Naive B cell (primary cell): ENCODE results near the gene GSTA3. TPM values are rescaled to one million over a fixed set of nuclear protein-coding genes. Genes with fewer than 3 reads are reported as not detected.
"Not testable (repeated sequence)": the region's sequence is repeated elsewhere in the genome, so short reads cannot be mapped to it uniquely, and the experiment has no call there.

ENCODE experiments used
- ATAC-seq, 2 donors: fragments of 150-1000 bp; cut with Tn5 transposase; 2 replicates each; pipeline ENCODE4 v1.10.0; 2021; ENCODE audit warnings: low read depth in 2 of 2, mild to moderate bottlenecking in 2 of 2, moderate library complexity in 2 of 2
- DNase-seq: peaks from one replicate; pipeline ENCODE4 v3.0.0; 2022
- H3K27ac Mint-ChIP-seq, 6 donors: one replicate each; pipeline ENCODE4 v1.8.0; 2020 to 2022; ENCODE audit warnings: mild to moderate bottlenecking in 6 of 6, mixed read lengths in 6 of 6, moderate library complexity in 5 of 6, inconsistent platforms in 2 of 6
- H3K27me3 Mint-ChIP-seq, 3 donors: one replicate each; pipeline ENCODE4 v1.8.0; 2021 to 2022; ENCODE audit warnings: mixed read lengths in 3 of 3, mild to moderate bottlenecking in 1 of 3
- H3K36me3 Mint-ChIP-seq, 2 donors: one replicate each; pipeline ENCODE4 v1.8.0; 2020 to 2022; ENCODE audit warnings: mixed read lengths in 2 of 2, inconsistent platforms in 1 of 2, mild to moderate bottlenecking in 1 of 2
- H3K4me1 Mint-ChIP-seq, 3 donors: one replicate each; pipeline ENCODE4 v1.8.0; 2020 to 2022; ENCODE audit warnings: mixed read lengths in 3 of 3, inconsistent platforms in 1 of 3, mild to moderate bottlenecking in 1 of 3, moderate library complexity in 1 of 3
- H3K4me3 Mint-ChIP-seq, 8 donors: one replicate each; pipeline ENCODE4 v1.8.0; 2020 to 2022; ENCODE audit warnings: mild to moderate bottlenecking in 8 of 8, mixed read lengths in 8 of 8, moderate library complexity in 8 of 8, inconsistent platforms in 2 of 8
- H3K9me3 Mint-ChIP-seq, 7 donors: one replicate each; pipeline ENCODE4 v1.8.0; 2020 to 2022; ENCODE audit warnings: mixed read lengths in 7 of 7, mild to moderate bottlenecking in 5 of 7, inconsistent platforms in 2 of 7, moderate library complexity in 1 of 7
- polyA plus RNA-seq, 6 donors: library from polyadenylated mRNA; unstranded; fragments of 300-500 nt; fragmentation: Illumina TruSeq; gene quantifications; one replicate each; pipeline ENCODE4 v1.2.3, GENCODE V29; 2021; ENCODE audit warnings: low read depth in 6 of 6

GSTA3 gene
- polyA plus RNA-seq, 6 donors from 2014 or later = not detected

DNA sequence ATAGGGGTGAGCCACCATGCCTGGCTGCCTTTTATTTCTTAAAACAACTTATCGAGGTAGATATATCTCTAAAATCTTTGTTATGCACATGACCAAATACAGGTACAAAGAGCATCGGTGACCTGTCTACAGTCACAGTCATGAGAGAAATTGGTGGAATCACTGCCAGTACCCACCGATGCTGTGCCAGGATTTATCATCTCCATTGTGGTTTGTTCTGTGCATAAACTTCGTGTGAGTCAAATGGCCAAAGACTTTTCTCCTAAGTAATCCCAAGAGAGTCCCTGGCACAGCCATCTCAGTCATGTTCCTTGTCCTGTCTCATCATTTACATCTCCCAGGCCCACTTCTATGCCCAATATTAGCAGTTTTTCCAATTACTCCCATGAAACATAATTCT lies 9.0 kb downstream of the GSTA3 start:
- ATAC-seq = no peak
- H3K27ac Mint-ChIP-seq = peak overlapping the region in 1 of 6 donors; percentile 66
- DNase-seq = no peak
- no peak overlapping the region for H3K4me3 Mint-ChIP-seq
- H3K4me1 Mint-ChIP-seq = no peaks in the 10 kb centered on the region
- H3K27me3 Mint-ChIP-seq = peaks cover 10 to 31% (median 30%) of the 10 kb centered on the region in 3 donors
- H3K36me3 Mint-ChIP-seq = peaks cover 6 to 7% of the 10 kb centered on the region in 2 donors
- H3K9me3 Mint-ChIP-seq = peaks cover 2 to 10% (median 8%) of the 10 kb centered on the region in 7 donors

DNA sequence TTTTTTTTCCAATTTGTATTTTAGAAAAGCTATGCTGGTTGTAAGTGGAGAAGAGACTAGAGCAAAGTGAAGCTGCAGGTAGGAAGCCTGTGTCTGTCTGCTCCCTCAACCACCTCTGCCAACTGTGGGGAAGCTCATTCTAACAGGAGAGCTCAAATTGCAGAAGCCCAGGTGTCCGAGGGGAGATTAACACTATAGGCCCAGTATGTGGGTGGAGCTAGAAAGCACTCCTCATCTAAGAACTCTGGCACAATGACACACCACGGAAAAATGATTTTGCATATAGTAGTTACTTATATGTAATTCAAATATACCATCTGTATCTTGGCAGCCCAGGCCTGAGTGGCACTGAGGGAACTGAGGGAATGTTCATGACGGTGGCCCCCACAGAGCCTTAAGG lies 13.7 kb downstream of the GSTA3 start:
- H3K9me3 Mint-ChIP-seq, H3K4me1 Mint-ChIP-seq, H3K4me3 Mint-ChIP-seq, H3K27ac Mint-ChIP-seq, ATAC-seq, DNase-seq, H3K36me3 Mint-ChIP-seq: not testable (repeated sequence)
- peaks cover 4 to 29% (median 24%) of the 10 kb centered on the region in 3 donors for H3K27me3 Mint-ChIP-seq

DNA sequence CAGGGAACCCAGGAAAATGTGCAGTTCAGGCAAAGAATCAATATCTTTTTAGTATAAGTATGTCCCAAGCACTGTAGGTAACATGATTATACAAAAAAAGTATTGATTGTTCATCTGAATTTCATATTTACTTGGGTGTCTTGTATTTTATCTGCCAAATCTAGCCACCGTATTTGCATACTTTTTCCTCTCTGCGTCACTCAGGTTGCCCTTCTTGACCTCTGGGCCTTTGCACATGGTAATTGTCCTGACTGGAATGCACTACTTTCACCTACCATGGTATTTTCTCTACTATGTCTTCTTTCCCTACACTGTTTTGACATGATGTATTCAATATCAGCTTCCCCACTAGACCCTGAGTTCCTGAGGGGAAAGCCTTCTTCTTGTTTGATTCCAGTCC lies 15.2 kb downstream of the GSTA3 start:
- H3K4me3 Mint-ChIP-seq = no peak overlapping the region
- no peaks in the 10 kb centered on the region for H3K4me1 Mint-ChIP-seq
- no peak overlapping the region for H3K27ac Mint-ChIP-seq
- DNase-seq = no peak
- H3K36me3 Mint-ChIP-seq = peaks cover 6 to 7% of the 10 kb centered on the region in 2 donors
- peaks cover 4 to 38% (median 18%) of the 10 kb centered on the region in 3 donors for H3K27me3 Mint-ChIP-seq
- H3K9me3 Mint-ChIP-seq = peaks cover 2 to 10% (median 8%) of the 10 kb centered on the region in 7 donors
- ATAC-seq = no peak

DNA sequence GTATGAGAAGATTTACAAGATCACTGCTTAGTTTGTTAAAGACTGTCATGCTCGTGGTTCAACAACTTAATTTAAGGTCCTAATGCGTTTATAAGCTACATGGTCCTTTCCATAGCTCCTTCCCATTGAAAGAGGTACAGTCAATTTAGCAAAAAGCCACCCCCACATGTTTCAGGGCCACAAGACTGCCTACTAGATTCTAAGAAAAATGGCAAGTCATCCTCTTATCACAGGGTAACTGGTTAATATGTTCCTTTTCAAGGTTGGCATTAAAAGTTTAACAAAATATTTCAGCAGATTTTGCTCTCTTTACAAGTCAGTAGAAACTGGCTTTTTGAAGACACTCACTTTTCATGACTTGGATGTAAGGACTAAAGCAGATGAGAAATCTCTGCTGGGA lies 15.7 kb downstream of the GSTA3 start:
- no peak for DNase-seq
- ATAC-seq = no peak
- Mint-ChIP-seq H3K4me3 (no peak overlapping the region), H3K9me3 (peaks cover 2 to 10% (median 8%) of the 10 kb centered on the region in 7 donors), H3K27ac (no peak overlapping the region), H3K36me3 (peaks cover 6 to 7% of the 10 kb centered on the region in 2 donors), H3K4me1 (no peaks in the 10 kb centered on the region), H3K27me3 (peaks cover 4 to 33% (median 17%) of the 10 kb centered on the region in 3 donors)

DNA sequence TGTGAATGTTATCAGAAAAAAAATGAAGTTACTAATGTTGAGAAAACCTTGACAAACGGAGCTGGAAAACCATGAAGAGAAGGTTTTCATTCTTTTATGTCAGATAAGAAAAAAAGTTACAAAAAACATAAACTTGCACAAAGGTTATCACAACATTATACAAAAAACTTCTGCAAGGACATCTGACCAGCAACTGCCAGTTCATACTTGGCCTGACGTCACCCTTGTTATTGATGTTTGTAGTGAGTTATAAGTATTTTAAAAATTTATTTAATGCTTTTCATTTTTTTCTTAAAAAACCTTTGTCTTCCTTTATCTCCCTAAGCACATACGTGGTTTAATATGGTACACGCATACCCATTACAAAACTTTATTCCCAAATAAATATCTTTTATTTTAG lies 16.3 kb downstream of the GSTA3 start:
- Mint-ChIP-seq H3K36me3 (peaks cover 6 to 7% of the 10 kb centered on the region in 2 donors), H3K4me3 (no peak overlapping the region), H3K9me3 (peaks cover 2 to 10% (median 7%) of the 10 kb centered on the region in 7 donors), H3K4me1 (no peaks in the 10 kb centered on the region), H3K27ac (no peak overlapping the region), H3K27me3 (peaks cover 4 to 27% (median 11%) of the 10 kb centered on the region in 3 donors)
- no peak for DNase-seq
- ATAC-seq = no peak

DNA sequence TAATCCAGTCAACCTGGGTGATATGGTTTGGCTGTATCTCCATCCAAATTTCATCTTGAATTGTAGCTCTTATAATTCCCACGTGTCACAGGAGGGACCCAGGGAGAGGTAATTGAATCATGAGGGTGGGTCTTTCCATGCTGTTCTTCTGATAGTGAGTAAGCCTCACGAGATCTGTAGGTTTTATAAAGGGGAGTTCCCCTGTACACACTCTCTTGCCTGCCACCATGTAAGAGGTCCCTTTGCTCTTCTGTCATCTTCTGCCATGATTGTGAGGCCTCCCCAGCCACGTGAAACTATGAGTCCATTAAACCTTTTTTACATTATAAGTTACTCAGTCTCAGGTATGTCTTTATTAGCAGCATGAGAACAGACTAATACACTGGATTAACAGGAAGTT lies 19.5 kb downstream of the GSTA3 start:
- H3K36me3 Mint-ChIP-seq = no peaks in the 10 kb centered on the region
- no peak for ATAC-seq
- H3K4me1 Mint-ChIP-seq = no peaks in the 10 kb centered on the region
- H3K27ac Mint-ChIP-seq = no peak overlapping the region
- peaks cover 0 to 23% (median 9%) of the 10 kb centered on the region in 3 donors for H3K27me3 Mint-ChIP-seq
- H3K9me3 Mint-ChIP-seq = peaks cover 0 to 2% (median 0%) of the 10 kb centered on the region in 7 donors
- no peak overlapping the region for H3K4me3 Mint-ChIP-seq
- no peak for DNase-seq

DNA sequence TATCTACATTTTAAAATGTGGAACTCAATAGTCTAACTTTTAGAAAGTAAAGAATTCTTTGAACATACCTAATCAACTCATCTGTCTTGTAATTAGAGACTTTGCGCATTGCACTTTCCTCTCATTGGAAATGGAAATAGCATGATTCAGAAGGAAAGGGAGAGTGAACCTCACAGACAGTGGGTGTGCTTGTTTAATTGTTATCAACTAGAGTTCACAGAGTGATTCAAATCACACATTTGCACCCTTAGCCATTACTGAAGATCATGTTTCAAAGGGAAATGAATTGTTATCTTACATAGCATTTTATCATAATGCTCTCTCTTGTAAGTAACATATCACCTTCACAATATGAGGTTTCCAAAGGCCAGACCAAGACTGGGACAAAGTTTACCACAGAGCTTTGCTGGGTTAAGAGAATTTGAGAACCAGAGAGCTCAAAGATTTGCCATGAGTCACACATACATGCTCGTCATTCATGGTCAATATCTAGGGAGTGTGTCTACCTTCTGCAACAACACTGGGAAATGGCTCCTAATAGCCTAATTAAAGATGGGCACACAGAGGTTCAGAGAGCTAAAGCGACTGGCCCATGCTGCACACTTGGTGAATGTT lies 21.5 kb downstream of the GSTA3 start:
- Mint-ChIP-seq H3K27me3 (peaks cover 0 to 23% (median 9%) of the 10 kb centered on the region in 3 donors), H3K9me3 (peaks cover 0 to 2% (median 0%) of the 10 kb centered on the region in 7 donors), H3K27ac (no peak overlapping the region), H3K4me3 (no peak overlapping the region), H3K4me1 (no peaks in the 10 kb centered on the region), H3K36me3 (no peaks in the 10 kb centered on the region)
- ATAC-seq (no peak), DNase-seq (no peak)

DNA sequence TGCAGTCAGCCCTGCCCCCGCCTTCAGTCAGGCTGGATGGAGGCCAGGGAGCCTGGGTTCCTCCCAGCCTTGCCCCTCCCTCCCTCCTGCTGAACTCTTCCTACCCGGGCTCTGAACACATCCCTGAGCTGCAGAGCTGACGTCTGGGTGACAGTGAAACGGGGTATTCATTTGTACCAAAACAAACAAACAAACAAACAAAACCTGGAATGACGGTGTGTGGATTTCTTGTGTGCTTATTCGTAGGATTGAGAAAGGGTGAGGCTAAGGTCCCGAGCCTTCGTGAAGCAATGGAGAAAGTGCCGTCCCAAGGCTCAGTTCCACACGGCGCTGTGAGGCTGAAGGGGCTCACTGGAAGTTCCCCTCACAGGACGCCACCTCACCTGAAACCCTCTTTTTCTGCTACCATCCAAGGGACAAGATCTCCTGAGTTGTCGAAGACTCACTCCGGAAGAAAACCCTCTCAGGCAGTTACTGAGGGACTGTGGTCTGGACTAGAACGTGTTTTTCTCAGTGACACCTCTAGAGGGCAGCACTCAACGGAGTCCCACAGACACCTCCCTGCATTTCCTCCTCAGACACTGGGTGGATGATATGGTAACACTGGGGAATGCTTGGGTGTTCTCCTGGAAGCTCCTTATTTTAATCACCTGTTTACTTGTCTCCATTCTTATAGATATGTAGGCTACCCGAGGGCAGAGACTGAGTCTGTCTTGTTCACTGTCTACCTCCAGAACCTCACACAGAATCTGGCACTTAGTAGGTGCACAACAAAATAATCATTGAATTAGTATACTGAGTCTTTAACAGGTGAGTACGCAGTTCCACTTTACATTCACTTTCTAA lies 27.3 kb downstream of the GSTA3 start:
- ATAC-seq (peak; percentile 97), DNase-seq (peak; percentile 53)
- H3K4me3 Mint-ChIP-seq = peak overlapping the region; percentile 78 to 93 (median 89)
- peaks cover 4 to 7% (median 5%) of the 10 kb centered on the region in 3 donors for H3K4me1 Mint-ChIP-seq
- H3K36me3 Mint-ChIP-seq = no peaks in the 10 kb centered on the region
- H3K27ac Mint-ChIP-seq = peak overlapping the region in 3 of 6 donors; percentile 9 to 69 (median 35)
- H3K9me3 Mint-ChIP-seq = no peaks in the 10 kb centered on the region
- H3K27me3 Mint-ChIP-seq = peaks cover 0 to 4% (median 0%) of the 10 kb centered on the region in 3 donors

DNA sequence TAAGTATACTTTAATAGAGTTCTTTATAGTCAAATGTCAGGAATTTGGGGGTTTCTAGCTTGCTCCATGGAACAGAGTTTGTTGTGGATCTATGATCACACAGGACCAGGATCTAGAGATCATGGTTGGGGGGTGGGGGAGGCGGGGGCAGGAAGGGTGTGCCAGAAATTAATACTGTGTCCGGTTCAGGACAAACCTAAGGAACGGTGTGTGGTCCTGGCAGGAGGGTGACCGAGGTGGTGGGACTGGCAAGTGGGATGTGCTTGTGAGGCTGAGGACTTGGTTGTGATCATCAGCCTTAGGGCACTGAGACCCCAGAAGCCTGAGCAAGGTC lies 27.9 kb downstream of the GSTA3 start:
- Mint-ChIP-seq H3K4me3 (peak overlapping the region in 6 of 8 donors; percentile 78 to 93 (median 86)), H3K27me3 (peaks cover 0 to 4% (median 0%) of the 10 kb centered on the region in 3 donors), H3K27ac (peak overlapping the region in 2 of 6 donors; percentile 15 to 69), H3K4me1 (peaks cover 4 to 7% (median 5%) of the 10 kb centered on the region in 3 donors), H3K9me3 (no peaks in the 10 kb centered on the region), H3K36me3 (no peaks in the 10 kb centered on the region)
- no peak for DNase-seq
- no peak for ATAC-seq

DNA sequence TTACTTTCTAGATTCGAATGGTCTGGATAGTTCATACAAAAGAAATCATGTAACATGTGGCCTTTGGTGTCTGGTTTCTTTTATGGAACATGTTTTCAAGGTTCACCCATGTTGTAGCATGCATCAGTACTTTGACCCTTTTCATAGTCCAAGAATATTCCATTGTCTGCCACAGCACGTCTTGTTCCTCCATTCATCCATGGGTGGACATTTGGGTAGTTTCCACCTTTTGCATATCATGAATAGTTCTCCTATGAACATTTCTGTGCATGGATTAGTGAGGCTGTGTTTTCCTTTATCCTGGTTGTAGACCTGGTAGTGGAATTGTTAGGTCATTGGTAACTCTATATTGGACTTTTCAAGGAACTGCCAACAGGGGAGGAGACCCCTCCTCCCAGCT lies 31.7 kb downstream of the GSTA3 start:
- DNase-seq (no peak), ATAC-seq (no peak)
- Mint-ChIP-seq H3K9me3 (no peaks in the 10 kb centered on the region), H3K27me3 (peaks cover 8 to 20% (median 12%) of the 10 kb centered on the region in 3 donors), H3K36me3 (no peaks in the 10 kb centered on the region), H3K4me1 (peaks cover 4 to 7% (median 5%) of the 10 kb centered on the region in 3 donors), H3K4me3 (no peak overlapping the region), H3K27ac (peak overlapping the region in 1 of 6 donors; percentile 19)

DNA sequence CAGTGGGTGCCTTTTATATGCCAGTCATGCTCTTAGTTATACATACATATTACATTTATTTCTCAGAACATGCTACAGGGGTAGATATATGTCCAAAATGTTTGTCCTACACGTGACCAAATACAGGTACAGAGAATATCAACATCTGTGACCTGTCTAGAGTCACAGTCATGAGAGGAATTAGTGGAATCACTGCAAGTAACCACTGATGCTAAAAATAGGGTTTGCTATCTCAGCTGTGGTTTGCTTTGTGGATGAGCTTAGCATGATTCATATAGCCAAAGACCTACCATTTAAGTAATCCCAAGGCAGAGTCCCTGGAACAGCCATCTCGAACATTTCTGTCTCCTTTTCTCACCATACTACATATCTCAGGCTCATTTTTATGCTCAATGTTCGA lies 32.3 kb downstream of the GSTA3 start:
- H3K9me3 Mint-ChIP-seq = no peaks in the 10 kb centered on the region
- DNase-seq (no peak), ATAC-seq (no peak)
- H3K4me3 Mint-ChIP-seq = no peak overlapping the region
- no peaks in the 10 kb centered on the region for H3K36me3 Mint-ChIP-seq
- peaks cover 3 to 4% (median 3%) of the 10 kb centered on the region in 3 donors for H3K4me1 Mint-ChIP-seq
- H3K27me3 Mint-ChIP-seq = peaks cover 8 to 22% (median 14%) of the 10 kb centered on the region in 3 donors
- no peak overlapping the region for H3K27ac Mint-ChIP-seq

DNA sequence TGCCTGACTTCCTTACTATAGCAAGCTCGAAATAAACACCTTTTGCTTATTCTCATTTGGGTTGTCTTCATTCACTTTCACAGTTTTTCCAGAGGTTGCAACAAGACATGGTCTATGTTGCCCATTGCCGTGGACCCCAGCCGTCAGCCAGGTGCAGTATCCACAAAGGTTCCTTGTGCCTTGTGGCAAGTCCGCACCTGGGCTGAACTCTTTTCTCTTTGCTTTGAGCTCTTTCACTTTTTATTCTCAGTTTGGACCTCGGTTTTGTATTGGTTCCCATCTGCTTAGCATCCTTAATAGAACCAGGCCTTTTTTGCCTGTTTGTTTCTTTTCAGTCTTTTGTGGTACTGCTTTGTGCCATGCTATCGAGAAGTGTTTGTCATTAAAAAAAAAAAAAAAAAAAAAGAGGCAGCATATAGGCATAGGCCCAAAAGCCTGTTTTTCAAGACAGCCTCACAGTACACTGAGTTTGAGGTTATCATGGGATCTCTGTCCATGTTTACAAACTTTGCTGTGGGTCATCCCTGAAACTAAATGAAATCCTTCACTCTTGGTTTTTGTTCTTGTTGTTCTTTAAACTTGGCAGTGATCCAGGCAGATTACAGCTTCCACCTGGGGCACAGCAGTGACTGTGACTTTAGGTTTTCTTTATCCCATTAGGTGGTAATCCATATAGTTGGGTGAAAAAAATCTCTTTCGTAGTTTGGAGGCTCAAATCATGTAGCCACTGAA lies 33.3 kb downstream of the GSTA3 start:
- Mint-ChIP-seq H3K4me3 (no peak overlapping the region), H3K9me3 (no peaks in the 10 kb centered on the region), H3K4me1 (no peaks in the 10 kb centered on the region)

DNA sequence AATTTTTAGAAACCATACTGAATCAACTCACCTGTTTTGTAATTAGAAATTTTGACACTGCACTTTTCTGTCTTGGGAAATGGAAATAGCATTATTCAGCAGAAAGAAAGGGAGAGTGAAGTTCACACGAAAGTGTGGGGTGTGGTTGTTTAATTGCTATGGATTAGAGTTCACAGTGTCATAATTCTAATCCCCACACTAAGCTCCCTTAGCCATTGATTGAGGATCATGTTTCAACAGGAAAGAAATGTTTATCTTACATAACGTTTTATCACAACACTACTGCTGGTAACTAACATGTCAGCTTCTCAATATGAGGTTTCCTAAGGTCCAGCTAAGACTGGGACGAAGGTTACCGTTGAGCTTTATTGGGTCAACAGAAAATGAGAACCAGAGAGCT lies 37.5 kb downstream of the GSTA3 start:
- peaks cover 12 to 31% (median 29%) of the 10 kb centered on the region in 3 donors for H3K27me3 Mint-ChIP-seq
- H3K36me3 Mint-ChIP-seq = no peaks in the 10 kb centered on the region
- H3K9me3 Mint-ChIP-seq = no peaks in the 10 kb centered on the region
- ATAC-seq (no peak), DNase-seq (no peak)
- H3K27ac Mint-ChIP-seq = no peak overlapping the region
- H3K4me3 Mint-ChIP-seq = no peak overlapping the region
- H3K4me1 Mint-ChIP-seq = no peaks in the 10 kb centered on the region

More for the DNA sequence above, 33.3 kb downstream of the GSTA3 start:
- H3K27ac Mint-ChIP-seq = no peak overlapping the region
- ATAC-seq = no peak
- peaks cover 8 to 27% (median 23%) of the 10 kb centered on the region in 3 donors for H3K27me3 Mint-ChIP-seq
- no peak for DNase-seq
- H3K36me3 Mint-ChIP-seq = no peaks in the 10 kb centered on the region
